ENCODE data around the gene GALNT10. TPM values are rescaled to one million over a fixed set of nuclear protein-coding genes. Genes with fewer than 3 reads are reported as not detected.
A peak's percentile ranks its signal among the peaks of the same experiment; 100 is the strongest.

Gene GALNT10
- total RNA-seq, 1 donor from 2014 or later = 96.1 TPM

DNA sequence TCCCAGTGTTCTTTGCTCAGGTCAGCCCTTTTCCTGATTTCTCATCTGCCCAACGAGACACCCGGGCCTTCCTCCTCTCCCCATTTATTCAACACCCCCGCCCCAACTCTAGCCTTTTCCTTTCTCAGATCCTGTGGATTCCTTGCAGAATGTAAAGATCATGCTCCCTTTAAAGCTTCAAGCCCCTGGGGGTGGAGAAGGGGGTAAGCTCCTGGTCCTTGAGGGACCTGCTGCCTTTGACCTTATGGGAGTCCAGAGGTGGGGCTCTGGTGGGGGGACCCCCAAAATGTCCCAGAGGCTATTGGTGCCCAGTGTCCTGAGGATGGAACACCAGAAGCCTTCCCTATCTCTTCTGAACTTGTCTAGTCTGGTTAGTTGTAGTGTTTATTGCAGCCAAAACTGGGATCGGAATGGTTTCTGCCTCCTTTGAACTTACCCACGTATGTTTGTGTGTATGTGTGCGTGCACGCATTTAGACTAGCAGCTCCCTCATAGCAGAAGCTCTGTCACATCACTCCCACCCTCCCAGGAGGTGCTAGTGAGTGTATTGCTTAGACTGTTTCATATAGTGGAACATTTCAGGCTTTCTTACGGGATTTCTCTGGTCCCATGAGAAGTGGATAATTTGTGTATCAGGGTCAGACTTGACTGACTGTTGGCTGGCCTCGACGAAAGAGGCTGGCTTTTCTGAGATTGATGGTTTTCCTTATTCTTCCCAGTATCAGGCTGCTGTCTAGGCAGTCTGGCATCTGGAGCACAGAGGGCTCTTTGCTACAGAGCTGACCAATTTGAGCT, 1.1 kb downstream of the GALNT10 start:
- FAIRE-seq (no peak), DNase-seq (ENCODE audit: low read depth) (peak; percentile 46)
- H3K4me3 ChIP-seq (ENCODE audit: insufficient read depth, low read depth, low read length) = peak overlapping the region; percentile 94
- peak overlapping the region; percentile 94 for H3K4me2 ChIP-seq (ENCODE audit: low read length)
- no peak overlapping the region for H3K27ac ChIP-seq (ENCODE audit: low read depth, low read length)
- peaks cover 49% of the 10 kb centered on the region for H3K4me1 ChIP-seq (ENCODE audit: insufficient read depth, low read length)
- TF ChIP-seq, protein P1, sequence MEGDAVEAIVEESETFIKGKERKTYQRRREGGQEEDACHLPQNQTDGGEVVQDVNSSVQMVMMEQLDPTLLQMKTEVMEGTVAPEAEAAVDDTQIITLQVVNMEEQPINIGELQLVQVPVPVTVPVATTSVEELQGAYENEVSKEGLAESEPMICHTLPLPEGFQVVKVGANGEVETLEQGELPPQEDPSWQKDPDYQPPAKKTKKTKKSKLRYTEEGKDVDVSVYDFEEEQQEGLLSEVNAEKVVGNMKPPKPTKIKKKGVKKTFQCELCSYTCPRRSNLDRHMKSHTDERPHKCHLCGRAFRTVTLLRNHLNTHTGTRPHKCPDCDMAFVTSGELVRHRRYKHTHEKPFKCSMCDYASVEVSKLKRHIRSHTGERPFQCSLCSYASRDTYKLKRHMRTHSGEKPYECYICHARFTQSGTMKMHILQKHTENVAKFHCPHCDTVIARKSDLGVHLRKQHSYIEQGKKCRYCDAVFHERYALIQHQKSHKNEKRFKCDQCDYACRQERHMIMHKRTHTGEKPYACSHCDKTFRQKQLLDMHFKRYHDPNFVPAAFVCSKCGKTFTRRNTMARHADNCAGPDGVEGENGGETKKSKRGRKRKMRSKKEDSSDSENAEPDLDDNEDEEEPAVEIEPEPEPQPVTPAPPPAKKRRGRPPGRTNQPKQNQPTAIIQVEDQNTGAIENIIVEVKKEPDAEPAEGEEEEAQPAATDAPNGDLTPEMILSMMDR (IDR thresholded peaks at IDR 0.05; ENCODE audit: insufficient read depth, low read depth, low read length) = no peak
- TF ChIP-seq EZH2 (IDR thresholded peaks at IDR 0.05; ENCODE audit: insufficient read depth, low read length) = no peak
- H3K9ac ChIP-seq (ENCODE audit: low read length) = peak overlapping the region; percentile 85
- no peak overlapping the region for H2AFZ ChIP-seq (ENCODE audit: low read depth, low read length)
- peaks cover 11% of the 10 kb centered on the region for H3K36me3 ChIP-seq (ENCODE audit: insufficient read depth, low read length)
- Mint-ChIP-seq H3K27ac (ENCODE audit: unreplicated experiment) (peak overlapping the region; percentile 13), H3K36me3 (ENCODE audit: low read depth, unreplicated experiment) (peaks cover 21% of the 10 kb centered on the region), H3K9me3 (ENCODE audit: unreplicated experiment) (peaks cover 3% of the 10 kb centered on the region), H3K27me3 (ENCODE audit: low read depth, unreplicated experiment) (peaks cover 16% of the 10 kb centered on the region), H3K4me1 (ENCODE audit: low read depth, unreplicated experiment) (peaks cover 41% of the 10 kb centered on the region), H3K4me3 (ENCODE audit: unreplicated experiment) (peak overlapping the region; percentile 99)
- no peaks in the 10 kb centered on the region for H3K9me3 ChIP-seq (ENCODE audit: insufficient read depth, low read depth, low read length)
- no peaks in the 10 kb centered on the region for H3K27me3 ChIP-seq (ENCODE audit: insufficient read depth, low read length)
- H4K20me1 ChIP-seq (ENCODE audit: insufficient read depth, low read length) = peaks cover 57% of the 10 kb centered on the region
- H3K79me2 ChIP-seq (ENCODE audit: insufficient read depth, low read length) = peaks cover 56% of the 10 kb centered on the region

DNA sequence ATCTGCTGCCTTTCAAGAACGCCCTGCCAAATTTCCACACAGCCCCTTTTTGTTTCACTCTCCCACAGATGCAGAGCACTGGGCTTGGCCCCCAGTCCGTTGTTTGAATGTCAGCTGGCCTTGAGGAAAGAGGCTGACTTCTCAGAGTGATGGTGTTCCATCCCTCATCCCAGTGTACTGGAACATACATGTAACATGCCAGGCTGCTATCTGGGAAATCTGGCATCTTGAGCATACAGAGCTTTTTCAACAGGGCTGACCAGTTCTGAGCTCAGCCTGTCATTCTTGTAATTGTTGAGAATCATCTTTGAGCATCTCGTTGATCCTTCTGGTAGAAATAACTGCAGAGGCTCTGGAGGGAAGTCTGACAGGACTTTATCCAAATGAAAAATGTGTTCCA, 2.8 kb downstream of the GALNT10 start:
- H3K4me1 ChIP-seq (ENCODE audit: insufficient read depth, low read length) = peaks cover 66% of the 10 kb centered on the region
- Mint-ChIP-seq H3K4me1 (ENCODE audit: low read depth, unreplicated experiment) (peaks cover 57% of the 10 kb centered on the region), H3K36me3 (ENCODE audit: low read depth, unreplicated experiment) (peaks cover 25% of the 10 kb centered on the region), H3K4me3 (ENCODE audit: unreplicated experiment) (no peak overlapping the region), H3K9me3 (ENCODE audit: unreplicated experiment) (peaks cover 3% of the 10 kb centered on the region), H3K27me3 (ENCODE audit: low read depth, unreplicated experiment) (peaks cover 11% of the 10 kb centered on the region), H3K27ac (ENCODE audit: unreplicated experiment) (no peak overlapping the region)
- peaks cover 11% of the 10 kb centered on the region for H3K36me3 ChIP-seq (ENCODE audit: insufficient read depth, low read length)
- peak overlapping the region; percentile 94 for H3K4me2 ChIP-seq (ENCODE audit: low read length)
- H3K27me3 ChIP-seq (ENCODE audit: insufficient read depth, low read length) = no peaks in the 10 kb centered on the region
- H4K20me1 ChIP-seq (ENCODE audit: insufficient read depth, low read length) = peaks cover 71% of the 10 kb centered on the region
- H2AFZ ChIP-seq (ENCODE audit: low read depth, low read length) = no peak overlapping the region
- DNase-seq (ENCODE audit: low read depth) (no peak), FAIRE-seq (no peak)
- H3K27ac ChIP-seq (ENCODE audit: low read depth, low read length) = no peak overlapping the region
- peaks cover 58% of the 10 kb centered on the region for H3K79me2 ChIP-seq (ENCODE audit: insufficient read depth, low read length)
- no peaks in the 10 kb centered on the region for H3K9me3 ChIP-seq (ENCODE audit: insufficient read depth, low read depth, low read length)
- H3K9ac ChIP-seq (ENCODE audit: low read length) = no peak overlapping the region
- TF ChIP-seq, protein P1 (IDR thresholded peaks at IDR 0.05; ENCODE audit: insufficient read depth, low read depth, low read length) = no peak
- no peak for TF ChIP-seq EZH2 (IDR thresholded peaks at IDR 0.05; ENCODE audit: insufficient read depth, low read length)
- H3K4me3 ChIP-seq (ENCODE audit: insufficient read depth, low read depth, low read length) = no peak overlapping the region

DNA sequence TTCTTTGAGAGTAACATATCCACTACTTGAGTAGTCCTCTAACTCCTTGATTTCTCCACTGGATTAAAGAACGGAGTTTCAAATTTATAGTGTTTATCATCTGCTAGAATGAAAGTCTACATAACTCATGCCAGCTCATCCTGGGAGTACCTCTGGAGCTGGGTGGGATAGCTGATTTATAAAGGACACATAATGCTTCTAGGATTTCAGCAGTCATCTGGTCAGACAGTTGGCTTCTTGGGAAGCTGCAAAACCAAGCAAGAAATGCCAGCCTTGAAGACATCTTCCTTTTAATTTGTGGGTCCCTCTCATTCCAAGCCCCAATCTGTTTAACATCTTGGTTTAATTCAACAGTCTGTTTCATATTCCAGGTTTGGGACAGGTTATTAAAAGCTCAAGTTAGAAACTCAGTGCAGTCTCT, 3.2 kb downstream of the GALNT10 start:
- Mint-ChIP-seq H3K4me3 (ENCODE audit: unreplicated experiment) (peak overlapping the region; percentile 47), H3K36me3 (ENCODE audit: low read depth, unreplicated experiment) (peaks cover 29% of the 10 kb centered on the region), H3K27ac (ENCODE audit: unreplicated experiment) (no peak overlapping the region), H3K27me3 (ENCODE audit: low read depth, unreplicated experiment) (peaks cover 10% of the 10 kb centered on the region), H3K9me3 (ENCODE audit: unreplicated experiment) (peaks cover 5% of the 10 kb centered on the region), H3K4me1 (ENCODE audit: low read depth, unreplicated experiment) (peaks cover 61% of the 10 kb centered on the region)
- H4K20me1 ChIP-seq (ENCODE audit: insufficient read depth, low read length) = peaks cover 75% of the 10 kb centered on the region
- H3K36me3 ChIP-seq (ENCODE audit: insufficient read depth, low read length) = peaks cover 11% of the 10 kb centered on the region
- DNase-seq (ENCODE audit: low read depth) (no peak), FAIRE-seq (no peak)
- H3K27ac ChIP-seq (ENCODE audit: low read depth, low read length) = no peak overlapping the region
- no peaks in the 10 kb centered on the region for H3K9me3 ChIP-seq (ENCODE audit: insufficient read depth, low read depth, low read length)
- no peak overlapping the region for H3K4me3 ChIP-seq (ENCODE audit: insufficient read depth, low read depth, low read length)
- H3K79me2 ChIP-seq (ENCODE audit: insufficient read depth, low read length) = peaks cover 58% of the 10 kb centered on the region
- no peak for TF ChIP-seq EZH2 (IDR thresholded peaks at IDR 0.05; ENCODE audit: insufficient read depth, low read length)
- H3K4me2 ChIP-seq (ENCODE audit: low read length) = peak overlapping the region; percentile 94
- peaks cover 70% of the 10 kb centered on the region for H3K4me1 ChIP-seq (ENCODE audit: insufficient read depth, low read length)
- no peaks in the 10 kb centered on the region for H3K27me3 ChIP-seq (ENCODE audit: insufficient read depth, low read length)
- H3K9ac ChIP-seq (ENCODE audit: low read length) = no peak overlapping the region
- no peak overlapping the region for H2AFZ ChIP-seq (ENCODE audit: low read depth, low read length)
